HG02884 (cell line): Measurements from ENCODE around the gene OR4C12.
"Not testable (repeated sequence)": the region's sequence is repeated elsewhere in the genome, so short reads cannot be mapped to it uniquely, and the experiment has no call there.

Experiments
- ATAC-seq: cut with Tn5 transposase; IDR thresholded peaks from one replicate; pipeline ENCODE4 v1.9.1; 2021; ENCODE audit warnings: mild to moderate bottlenecking, moderate library complexity; ENCODE audit not compliant: unreplicated experiment

Gene OR4C12

GRCh38 chr11:49982435-49982834 is at the start of gene OR4C12:
OR4C12 (minus strand) TSS chr11:49982535; CDS start chr11:49982501, 34 bp downstream.
- not testable (repeated sequence) for ATAC-seq

- ATAC-seq = no peak
Measured at GRCh38 chr11:50030193-50030592, 47.9 kb upstream of the OR4C12 start.

- ATAC-seq = peak; percentile 54
Measured at GRCh38 chr11:49995565-49995964, 13.2 kb upstream of the OR4C12 start.

- ATAC-seq = not testable (repeated sequence)
Measured at GRCh38 chr11:49973439-49973838, 8.9 kb downstream of the OR4C12 start.

GRCh38 chr11:49952091-49952490 is 30.2 kb downstream of the OR4C12 start, which contains the start of gene OR4C13:
OR4C13 (plus strand) TSS chr11:49952391; CDS start chr11:49952423, 32 bp downstream.
- no peak for ATAC-seq

GRCh38 chr11:49948701-49949100 is 33.6 kb downstream of the OR4C12 start:
- ATAC-seq = not testable (repeated sequence)
